CD4-positive, alpha-beta memory T cell (primary cell): ENCODE data around the gene PROCA1. TPM values are rescaled to one million over a fixed set of nuclear protein-coding genes. Genes with fewer than 3 reads are reported as not detected.

ENCODE experiments used
- CTCF ChIA-PET: fragments of 350-600 bp; sonication (Branson Sonifier 250); formaldehyde crosslinking; loops from one replicate; lab custom pipeline; 2021; ENCODE audit warnings: inconsistent platforms; ENCODE audit not compliant: partially characterized antibody; lab: Charles Lee
- POLR2A ChIA-PET: fragments of 350-600 bp; sonication (Branson Sonifier 250); formaldehyde crosslinking; loops from one replicate; lab custom pipeline; 2021; ENCODE audit not compliant: partially characterized antibody; lab: Charles Lee
- DNase-seq, 5 donors: peaks; one replicate each; pipeline versions ENCODE4 v3.0.0 to v3.0.0-alpha.2; 2020 to 2022; ENCODE audit warnings: mixed read lengths in 1 of 5
- H3K27ac ChIP-seq: one replicate; pipeline ENCODE4 v1.7.0; 2013; ENCODE audit warnings: low read depth, low read length
- H3K27me3 ChIP-seq: 2 replicates; pipeline ENCODE4 v1.7.0; 2013; ENCODE audit warnings: mild to moderate bottlenecking, low read length, moderate library complexity; ENCODE audit not compliant: insufficient read depth
- H3K36me3 ChIP-seq: 2 replicates; pipeline ENCODE4 v1.7.0; 2013; ENCODE audit warnings: mild to moderate bottlenecking, low read length, moderate library complexity; ENCODE audit not compliant: insufficient read depth
- H3K4me1 ChIP-seq: 2 replicates; pipeline ENCODE4 v1.7.0; 2013; ENCODE audit warnings: mild to moderate bottlenecking, low read length, moderate library complexity; ENCODE audit not compliant: insufficient read depth
- H3K4me3 ChIP-seq, 2 donors: one replicate each; pipeline ENCODE4 v1.7.0; 2013; ENCODE audit warnings: low read length in 2 of 2, mild to moderate bottlenecking in 1 of 2
- H3K9me3 ChIP-seq, 2 donors: one replicate each; pipeline ENCODE4 v1.7.0; 2013; ENCODE audit warnings: low read length in 2 of 2, control low read depth in 1 of 2; ENCODE audit not compliant: control insufficient read depth in 1 of 2
- H3K27ac Mint-ChIP-seq, 7 donors: one replicate each; pipeline ENCODE4 v1.8.0; 2020 to 2021; ENCODE audit warnings: mixed read lengths in 7 of 7, mild to moderate bottlenecking in 6 of 7, inconsistent platforms in 3 of 7, moderate library complexity in 3 of 7
- H3K27me3 Mint-ChIP-seq, 2 donors: one replicate each; pipeline ENCODE4 v1.8.0; 2020 to 2021; ENCODE audit warnings: mixed read lengths in 2 of 2
- H3K36me3 Mint-ChIP-seq, 2 donors: one replicate each; pipeline ENCODE4 v1.8.0; 2020 to 2021; ENCODE audit warnings: mixed read lengths in 2 of 2, inconsistent platforms in 1 of 2, mild to moderate bottlenecking in 1 of 2
- H3K4me1 Mint-ChIP-seq, 4 donors: one replicate each; pipeline ENCODE4 v1.8.0; 2020 to 2021; ENCODE audit warnings: mixed read lengths in 4 of 4, mild to moderate bottlenecking in 1 of 4
- H3K4me3 Mint-ChIP-seq, 8 donors: one replicate each; pipeline ENCODE4 v1.8.0; 2020 to 2021; ENCODE audit warnings: mixed read lengths in 8 of 8, mild to moderate bottlenecking in 7 of 8, moderate library complexity in 6 of 8, inconsistent platforms in 3 of 8
- H3K9me3 Mint-ChIP-seq, 8 donors: one replicate each; pipeline ENCODE4 v1.8.0; 2020 to 2021; ENCODE audit warnings: mixed read lengths in 8 of 8, mild to moderate bottlenecking in 5 of 8, inconsistent platforms in 3 of 8, moderate library complexity in 1 of 8
- intact Hi-C: fragments of 100-400 bp; cut with micrococcal nuclease; formaldehyde crosslinking; loops from one replicate; pipeline ENCODE4 v1.15.1; 2023
- polyA plus RNA-seq, 2 donors: library from polyadenylated mRNA; unstranded; fragments of 300-500 nt; fragmentation: Illumina TruSeq; gene quantifications; one replicate each; pipeline ENCODE4 v1.2.3, GENCODE V29; 2021
- total RNA-seq, 2 experiments: library from RNA; stranded (reverse); gene quantifications; one replicate each; pipeline ENCODE4 v1.2.3, GENCODE V29; 2021

Gene PROCA1
- total and polyA plus RNA-seq, 4 experiments from 2014 or later: 0.12 to 17.4 (median 7.9) TPM

DNA sequence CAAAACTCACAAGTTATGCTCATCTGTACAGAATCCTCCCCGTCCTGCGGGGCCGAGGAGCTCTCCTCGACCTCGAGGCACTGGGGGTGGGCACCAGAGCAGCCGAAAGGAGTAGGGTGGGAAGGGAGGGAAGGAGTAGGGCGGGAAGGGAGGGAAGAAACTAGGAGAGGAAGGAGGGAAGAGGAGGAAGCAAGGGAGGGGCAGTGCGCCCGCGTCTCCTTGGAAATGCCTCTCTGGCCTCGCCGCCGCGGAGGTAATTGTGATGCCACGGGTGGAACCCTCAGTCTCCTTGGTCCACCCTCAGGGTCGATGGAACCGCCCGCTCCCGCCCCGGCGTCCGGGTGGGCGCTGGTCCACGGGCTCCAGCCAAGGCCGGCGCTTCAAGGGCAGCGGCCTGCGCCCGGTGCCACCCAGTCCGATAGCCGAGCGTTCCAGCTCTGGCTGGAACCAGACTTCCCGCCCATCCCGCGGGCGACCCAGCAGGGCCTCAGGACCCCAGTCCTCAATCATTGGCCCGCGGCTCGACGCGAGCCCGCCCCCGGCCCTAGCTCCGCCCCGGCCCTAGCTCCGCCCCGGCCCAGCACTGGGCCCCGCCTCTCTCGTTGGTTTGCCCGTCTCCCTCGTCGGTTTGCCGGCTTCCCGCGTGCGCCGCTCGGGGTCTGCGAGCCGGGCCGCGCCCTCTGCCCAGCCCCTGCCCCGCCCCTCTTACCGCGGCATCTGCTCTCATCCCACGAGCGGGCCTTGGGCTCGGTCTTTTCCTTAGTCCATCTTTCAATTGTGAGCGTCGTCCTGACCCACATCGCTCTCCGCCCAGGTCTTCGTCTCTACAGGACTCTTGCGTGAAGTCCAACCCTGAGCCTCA is 596 bp downstream of the PROCA1 start:
- no peaks in the 10 kb centered on the region for H3K36me3 ChIP-seq
- POLR2A ChIA-PET: interaction anchor here (0.6 to 7.3 kb wide), 20 partner anchors 9 to 241 kb away, joined by 3 to 93 read pairs (median 6); partner anchors contain the start of genes BLTP2, FLOT2, NEK8 and PHF12
- intact Hi-C loops: loop anchor here (1.0 to 2.0 kb wide), 2 partner anchors 8 to 48 kb away; partner anchors contain the start of genes RPL23A and SUPT6H

DNA sequence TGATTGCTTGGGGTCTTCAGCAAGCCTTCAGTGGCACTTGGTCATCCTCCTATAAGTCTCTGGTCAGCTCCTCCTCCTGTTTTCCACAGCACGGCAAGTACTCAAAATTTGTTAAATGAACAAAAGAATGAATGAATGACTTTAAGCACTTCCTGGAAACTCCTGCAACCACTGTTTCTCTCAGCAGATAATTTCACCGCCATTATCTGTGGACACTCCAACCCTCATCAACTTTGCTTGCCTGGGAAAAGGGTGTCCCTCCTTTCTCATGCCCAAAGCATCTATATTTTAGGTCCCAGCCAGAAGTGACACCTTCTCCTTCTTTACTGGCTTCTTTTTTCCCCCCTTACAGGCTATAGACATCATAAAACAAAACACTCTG is 4.4 kb downstream of the PROCA1 start:
- POLR2A ChIA-PET: interaction anchor here (7.3 kb wide), 1 partner anchor 14 kb away, joined by 93 read pairs; the partner anchor contains the start of gene RPL23A
- intact Hi-C loops: no loop called here

More for the DNA sequence above, 596 bp downstream of the PROCA1 start:
- peaks cover 13 to 30% (median 20%) of the 10 kb centered on the region in 4 donors for H3K4me1 Mint-ChIP-seq
- H3K36me3 Mint-ChIP-seq: peaks cover 4% of the 10 kb centered on the region in 2 donors
- Histone ChIP-seq H3K9me3 (no peaks in the 10 kb centered on the region), H3K4me3 (peak overlapping the region; percentile 63 to 69), H3K4me1 (peaks cover 13% of the 10 kb centered on the region), H3K27me3 (peaks cover 7% of the 10 kb centered on the region), H3K27ac (peak overlapping the region; percentile 85)
- peaks cover 0 to 2% (median 0%) of the 10 kb centered on the region in 8 donors for H3K9me3 Mint-ChIP-seq
- DNase-seq: peak; percentile 85 to 88 (median 87)
- CTCF ChIA-PET: interaction anchor here (1.1 to 3.5 kb wide), 8 partner anchors 9 to 376 kb away, joined by 3 to 22 read pairs (median 6); partner anchors contain the start of genes IFT20, NEK8, RPL23A and TLCD1
- H3K27ac Mint-ChIP-seq: peak overlapping the region; percentile 92 to 97 (median 96)
- peak overlapping the region; percentile 91 to 95 (median 94) for H3K4me3 Mint-ChIP-seq
- peaks cover 4 to 11% of the 10 kb centered on the region in 2 donors for H3K27me3 Mint-ChIP-seq

DNA sequence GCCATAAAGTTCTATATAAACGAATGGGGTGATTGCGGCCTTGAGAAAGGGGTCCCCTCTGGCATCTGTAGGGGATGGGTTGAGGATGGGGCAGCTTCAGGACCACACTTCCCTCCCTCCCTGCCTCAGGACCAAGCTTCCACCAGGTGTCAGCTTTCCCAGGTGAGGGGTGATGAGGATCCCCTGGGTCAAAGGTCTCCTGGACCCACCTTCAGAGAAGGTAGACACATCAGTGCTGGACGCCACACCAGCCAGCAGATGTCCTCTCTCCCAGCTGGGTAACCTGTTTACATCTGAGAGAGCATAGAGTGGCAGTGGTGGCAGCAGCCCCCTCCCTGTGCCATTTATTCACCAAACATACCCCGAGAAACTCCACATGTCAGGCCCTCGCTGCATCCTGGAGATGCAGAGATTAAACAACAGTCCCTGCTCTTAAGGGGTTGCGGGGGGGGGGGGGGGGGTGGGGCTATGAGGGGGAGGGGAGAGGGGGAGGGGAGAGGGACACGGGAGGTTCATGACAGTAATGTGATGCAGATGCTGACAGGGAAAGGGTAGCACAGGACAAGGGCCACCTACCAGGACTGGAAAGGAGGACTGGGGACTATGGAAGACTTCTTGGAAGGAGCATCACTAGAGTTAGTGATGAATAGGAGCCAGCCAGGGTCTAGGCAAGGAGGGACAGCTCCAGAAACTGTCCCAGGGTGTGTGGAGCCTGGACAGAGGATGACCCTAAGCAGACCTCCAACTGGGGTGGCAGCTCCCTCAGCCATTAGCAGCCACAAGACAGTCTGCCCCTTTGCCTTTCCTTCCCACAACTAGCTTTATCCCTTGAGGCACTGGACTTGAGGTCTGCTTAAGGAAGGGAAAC is 5.0 kb downstream of the PROCA1 start:
- Mint-ChIP-seq H3K4me1 (peaks cover 5 to 18% (median 12%) of the 10 kb centered on the region in 4 donors), H3K9me3 (peaks cover 0 to 2% (median 0%) of the 10 kb centered on the region in 8 donors), H3K27me3 (no peaks in the 10 kb centered on the region), H3K4me3 (no peak overlapping the region), H3K36me3 (peaks cover 20 to 27% of the 10 kb centered on the region in 2 donors), H3K27ac (peak overlapping the region in 4 of 7 donors; percentile 41 to 85 (median 60))
- no peak for DNase-seq
- Histone ChIP-seq H3K4me3 (no peak overlapping the region), H3K27ac (no peak overlapping the region), H3K27me3 (no peaks in the 10 kb centered on the region), H3K36me3 (peaks cover 17% of the 10 kb centered on the region), H3K4me1 (peaks cover 5% of the 10 kb centered on the region), H3K9me3 (no peaks in the 10 kb centered on the region)
- intact Hi-C loops: no loop called here
- CTCF ChIA-PET: interaction anchor here (0.5 to 1.2 kb wide), 3 partner anchors 12 to 117 kb away, joined by 3 to 5 read pairs (median 3); partner anchors contain the start of gene RPL23A
- POLR2A ChIA-PET: interaction anchor here (7.3 kb wide), 1 partner anchor 15 kb away, joined by 93 read pairs; the partner anchor contains the start of gene RPL23A

More for the DNA sequence above, 4.4 kb downstream of the PROCA1 start:
- peak overlapping the region in 5 of 7 donors; percentile 41 to 85 (median 57) for H3K27ac Mint-ChIP-seq
- CTCF ChIA-PET: interaction anchor here (1.0 to 1.2 kb wide), 2 partner anchors 12 to 13 kb away, joined by 3 to 5 read pairs; partner anchors contain the start of gene RPL23A
- H3K27me3 Mint-ChIP-seq: no peaks in the 10 kb centered on the region
- H3K9me3 Mint-ChIP-seq: peaks cover 0 to 2% (median 0%) of the 10 kb centered on the region in 8 donors
- peaks cover 7 to 24% (median 16%) of the 10 kb centered on the region in 4 donors for H3K4me1 Mint-ChIP-seq
- H3K27me3 ChIP-seq: no peaks in the 10 kb centered on the region
- peaks cover 14 to 22% of the 10 kb centered on the region in 2 donors for H3K36me3 Mint-ChIP-seq
- H3K36me3 ChIP-seq: peaks cover 11% of the 10 kb centered on the region
- peak overlapping the region in 1 of 8 donors; percentile 17 for H3K4me3 Mint-ChIP-seq
- H3K4me1 ChIP-seq: peaks cover 9% of the 10 kb centered on the region
- no peak overlapping the region for H3K27ac ChIP-seq
- H3K4me3 ChIP-seq: no peak overlapping the region
- DNase-seq: no peak
- no peaks in the 10 kb centered on the region for H3K9me3 ChIP-seq

DNA sequence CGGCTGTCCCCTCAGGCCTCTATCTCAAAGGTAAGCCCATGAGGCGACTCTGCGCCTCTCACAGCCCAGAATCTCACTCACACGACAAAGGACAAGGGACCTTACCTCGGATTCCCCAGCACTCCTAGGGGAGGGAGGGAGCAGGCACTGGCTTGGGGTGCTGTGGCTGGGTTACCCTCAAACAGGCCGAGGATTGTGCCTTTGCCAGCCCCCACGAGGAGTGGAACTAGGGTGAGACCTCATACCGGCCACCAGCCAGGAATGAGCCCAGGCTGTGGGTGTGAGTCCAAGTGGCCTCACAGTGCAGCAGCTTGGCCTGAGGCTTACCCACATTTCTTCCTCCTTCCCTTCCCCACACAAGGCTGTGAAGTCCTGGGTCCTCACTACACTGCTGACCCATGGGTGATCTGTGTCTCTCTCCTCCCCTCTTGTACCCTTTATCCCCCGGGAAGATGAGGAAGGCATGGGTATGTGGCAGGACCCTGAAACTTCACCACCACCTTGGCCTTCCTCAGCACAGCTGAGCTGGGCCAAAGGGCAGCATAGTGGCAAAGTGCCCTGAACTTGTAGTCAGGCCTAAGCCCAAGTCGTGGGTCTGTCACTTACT is 5.9 kb downstream of the PROCA1 start:
- peaks cover 5% of the 10 kb centered on the region for H3K4me1 ChIP-seq
- no peaks in the 10 kb centered on the region for H3K27me3 ChIP-seq
- ChIA-PET POLR2A (interaction anchor here (1.2 to 1.5 kb wide), 2 partner anchors 12 to 14 kb away, joined by 3 to 4 read pairs; partner anchors contain the start of gene RPL23A), CTCF (no interaction called here)
- DNase-seq: no peak
- H3K27ac Mint-ChIP-seq: peak overlapping the region in 4 of 7 donors; percentile 18 to 61 (median 38)
- no peak overlapping the region for H3K4me3 ChIP-seq
- no peaks in the 10 kb centered on the region for H3K9me3 ChIP-seq
- peaks cover 26% of the 10 kb centered on the region for H3K36me3 ChIP-seq
- peaks cover 0 to 2% (median 0%) of the 10 kb centered on the region in 8 donors for H3K9me3 Mint-ChIP-seq
- H3K4me3 Mint-ChIP-seq: no peak overlapping the region
- intact Hi-C loops: no loop called here
- H3K27ac ChIP-seq: no peak overlapping the region
- H3K27me3 Mint-ChIP-seq: no peaks in the 10 kb centered on the region
- peaks cover 27 to 32% of the 10 kb centered on the region in 2 donors for H3K36me3 Mint-ChIP-seq
- H3K4me1 Mint-ChIP-seq: peaks cover 5 to 13% (median 10%) of the 10 kb centered on the region in 4 donors

DNA sequence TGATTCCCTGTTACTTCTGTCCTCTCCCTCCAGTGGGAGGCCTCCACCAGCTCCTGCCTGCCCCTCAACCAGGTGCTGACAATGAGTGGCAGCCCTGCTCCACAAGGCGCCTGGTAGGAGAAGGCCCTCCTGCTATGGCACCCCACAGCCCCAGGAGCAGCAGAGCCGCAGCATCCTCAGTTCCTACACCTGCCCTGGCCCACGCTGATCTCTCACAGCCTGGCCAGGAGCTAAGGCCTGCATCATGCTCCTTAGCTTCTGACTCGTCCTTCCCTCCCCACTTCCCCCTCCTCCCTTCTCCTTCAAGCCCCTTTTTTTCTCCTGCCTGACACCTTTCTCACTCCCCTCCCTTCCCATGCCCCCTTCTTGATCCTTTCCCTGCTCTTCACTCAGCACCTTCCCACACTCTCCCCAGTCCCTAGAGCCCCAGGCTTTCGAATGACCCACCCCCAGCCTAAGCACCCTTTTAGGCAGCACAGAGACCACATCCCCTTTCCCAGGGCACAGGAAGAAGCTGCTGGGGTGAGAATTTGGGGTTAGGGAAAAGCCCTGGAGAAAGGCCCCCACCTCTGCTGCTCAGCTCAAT is 6.5 kb downstream of the PROCA1 start:
- H3K9me3 Mint-ChIP-seq: peaks cover 0 to 2% (median 0%) of the 10 kb centered on the region in 8 donors
- no peak overlapping the region for H3K4me3 ChIP-seq
- no peak for DNase-seq
- H3K36me3 Mint-ChIP-seq: peaks cover 31 to 37% of the 10 kb centered on the region in 2 donors
- intact Hi-C loops: no loop called here
- no peaks in the 10 kb centered on the region for H3K9me3 ChIP-seq
- H3K27me3 Mint-ChIP-seq: no peaks in the 10 kb centered on the region
- ChIA-PET POLR2A (interaction anchor here (0.9 to 1.5 kb wide), 3 partner anchors 11 to 43 kb away, joined by 3 to 4 read pairs (median 3); partner anchors contain the start of genes RPL23A, SDF2 and SUPT6H), CTCF (no interaction called here)
- H3K4me3 Mint-ChIP-seq: no peak overlapping the region
- H3K4me1 ChIP-seq: no peaks in the 10 kb centered on the region
- H3K36me3 ChIP-seq: peaks cover 32% of the 10 kb centered on the region
- H3K27ac ChIP-seq: no peak overlapping the region
- H3K27ac Mint-ChIP-seq: peak overlapping the region in 5 of 7 donors; percentile 18 to 79 (median 41)
- no peaks in the 10 kb centered on the region for H3K27me3 ChIP-seq
- H3K4me1 Mint-ChIP-seq: peaks cover 3 to 9% (median 6%) of the 10 kb centered on the region in 4 donors
